K562 (cell line): Measurements from ENCODE around the gene MAGI2. TPM values are rescaled to one million over a fixed set of nuclear protein-coding genes. Genes with fewer than 3 reads are reported as not detected.

Experiments
- ATAC-seq: fragments of 200-7000 bp; cut with Tn5 transposase; 3 replicates; pipeline ENCODE4 v1.9.1; 2020; ENCODE audit warnings: moderate library complexity
- BruUV-seq: library from RNA; stranded (reverse); fragments of 400-500 nt; replicated peaks from 2 replicates; lab custom pipeline; 2021; lab: Mats Ljungman, UMichigan
- CTCF ChIA-PET: fragments of 300-600 bp; formaldehyde crosslinking; extraction: SDS; loops from one replicate; lab custom pipeline; 2021; ENCODE audit warnings: low intra/inter-chr PET ratio; lab: Yijun Ruan, JAX
- POLR2A ChIA-PET: fragments of 300-600, 350-650 bp; sonication (Branson Sonifier 250); formaldehyde crosslinking; extraction: SDS; loops from one replicate; lab custom pipeline; 2021; ENCODE audit warnings: antibody characterized with exemption, inconsistent platforms; lab: Yijun Ruan, JAX
- DNase-seq, 4 experiments: peaks; one replicate each; pipeline versions ENCODE4 v3.0.0 to v3.0.0-alpha.2; 2011 to 2018; ENCODE audit warnings: low spot score in 3 of 4, mixed read lengths in 3 of 4; ENCODE audit errors: extremely low read depth in 1 of 4
- FAIRE-seq: peaks from 2 replicates; lab custom pipeline; 2011; peaks lifted over from hg19 to GRCh38; lab: Jason Lieb, UNC
- H2AFZ ChIP-seq: 2 replicates; pipeline ENCODE4 v1.6.0; 2011; ENCODE audit warnings: low read depth, low read length, control low read depth, inconsistent platforms
- H3K27ac ChIP-seq: fragments of 200-600 bp; 3 replicates; pipeline ENCODE4 v1.8.0; 2011; ENCODE audit warnings: low read depth, mild to moderate bottlenecking, control low read depth, inconsistent platforms, low read length, moderate library complexity, mixed read lengths; ENCODE audit errors: extremely low read depth
- H3K27me3 ChIP-seq, 2 experiments: fragments of 300-600 bp in 1 of 2; 2 replicates in 1 of 2; 3 replicates in 1 of 2; pipeline versions ENCODE4 v1.6.0 to v1.8.0; 2011; ENCODE audit warnings: inconsistent platforms in 2 of 2, low read length in 2 of 2, mild to moderate bottlenecking in 1 of 2, mixed read lengths in 1 of 2, moderate library complexity in 1 of 2; ENCODE audit not compliant: control insufficient read depth in 2 of 2, insufficient read depth in 2 of 2
- H3K36me3 ChIP-seq: fragments of 300-600 bp; 3 replicates; pipeline ENCODE4 v1.8.0; 2011; ENCODE audit warnings: mild to moderate bottlenecking, low read length, inconsistent platforms; ENCODE audit not compliant: control insufficient read depth, insufficient read depth
- H3K4me1 ChIP-seq, 2 experiments: fragments of 200-600 bp in 1 of 2; replicated peaks in 1 of 2; 2 replicates in 1 of 2; 3 replicates in 1 of 2; pipeline versions ENCODE4 v1.5.1 to v1.8.0; 2011; ENCODE audit warnings: inconsistent platforms in 2 of 2, low read length in 2 of 2, mild to moderate bottlenecking in 1 of 2, mixed read lengths in 1 of 2, moderate library complexity in 1 of 2; ENCODE audit not compliant: control insufficient read depth in 2 of 2, insufficient read depth in 2 of 2
- H3K4me2 ChIP-seq: 2 replicates; pipeline ENCODE4 v1.6.1; 2011; ENCODE audit warnings: low read length, control low read depth, inconsistent platforms, mixed read lengths; ENCODE audit not compliant: insufficient read depth
- H3K4me3 ChIP-seq: fragments of 200-600 bp; sonication (generic), shearing (Covaris generic); 2 replicates; pipeline ENCODE4 v1.5.1; 2016; ENCODE audit warnings: control low read depth, inconsistent platforms
- H3K79me2 ChIP-seq: fragments of 200-600 bp; 3 replicates; pipeline ENCODE4 v1.8.0; 2011; ENCODE audit warnings: low read length, inconsistent platforms; ENCODE audit not compliant: control insufficient read depth, insufficient read depth
- H3K9ac ChIP-seq, 2 experiments: 2 replicates each; pipeline versions ENCODE4 v1.6.0 to v1.6.1; 2011; ENCODE audit warnings: low read depth in 2 of 2, low read length in 2 of 2, control low read depth in 1 of 2, inconsistent platforms in 1 of 2, mild to moderate bottlenecking in 1 of 2, mixed read lengths in 1 of 2; ENCODE audit not compliant: insufficient read depth in 1 of 2
- H3K9me1 ChIP-seq: one replicate; pipeline ENCODE4 v1.6.0; 2011; ENCODE audit warnings: inconsistent platforms, mild to moderate bottlenecking, low read length, moderate library complexity; ENCODE audit not compliant: control insufficient read depth, insufficient read depth
- H3K9me3 ChIP-seq: replicated peaks from 2 replicates; pipeline ENCODE4 v1.5.1; 2011; ENCODE audit warnings: low read depth, low read length, inconsistent platforms; ENCODE audit not compliant: control insufficient read depth, insufficient read depth
- H4K20me1 ChIP-seq: replicated peaks from 2 replicates; pipeline ENCODE4 v1.6.1; 2011; ENCODE audit warnings: low read length, inconsistent platforms, mixed read lengths; ENCODE audit not compliant: control insufficient read depth, insufficient read depth
- BDP1 ChIP-seq: IDR thresholded peaks from 3 replicates; pipeline ENCODE4 v1.6.1; 2011; ENCODE audit not compliant: insufficient read length, insufficient read depth
- ETV1 ChIP-seq: fragments of 450-650 bp; conservative IDR thresholded peaks from 2 replicates; pipeline ENCODE4 v1.6.1; 2016; ENCODE audit warnings: missing genetic modification characterization, control low read depth, low read depth, missing compliant biosample characterization
- GABPB2 ChIP-seq: fragments of 250-450 bp; sonication (Bioruptor Pico); conservative IDR thresholded peaks from 2 replicates; pipeline ENCODE4 v1.5.1; 2021; ENCODE audit warnings: mild to moderate bottlenecking
- ILF3 ChIP-seq: fragments of 450-650 bp; IDR thresholded peaks from 2 replicates; pipeline ENCODE4 v1.6.1; 2018; ENCODE audit warnings: antibody characterized with exemption, mild to moderate bottlenecking, moderate library complexity, borderline replicate concordance
- MEF2D ChIP-seq: conservative IDR thresholded peaks from 2 replicates; pipeline ENCODE4 v1.6.1; 2016; ENCODE audit warnings: low read depth, missing genetic modification characterization, missing compliant biosample characterization
- MITF ChIP-seq: IDR thresholded peaks from 2 replicates; pipeline ENCODE4 v1.6.1; 2014; ENCODE audit warnings: antibody characterized with exemption
- NCOA2 ChIP-seq, 2 experiments: fragments of 450-650 bp; IDR thresholded peaks; 2 replicates each; pipeline ENCODE4 v1.6.1; 2018; ENCODE audit warnings: mild to moderate bottlenecking in 2 of 2, moderate library complexity in 1 of 2; ENCODE audit not compliant: partially characterized antibody in 2 of 2
- NFXL1 ChIP-seq: fragments of 450-650 bp; formaldehyde crosslinking; IDR thresholded peaks from 2 replicates; pipeline ENCODE4 v1.4.0; 2021; ENCODE audit warnings: mild to moderate bottlenecking
- NR3C1 ChIP-seq: sonication (generic); formaldehyde crosslinking; IDR thresholded peaks from 2 replicates; pipeline ENCODE4 v1.8.1; 2022; ENCODE audit warnings: missing genetic modification reagents
- PCBP2 ChIP-seq: fragments of 200-400 bp; formaldehyde crosslinking; IDR thresholded peaks from 2 replicates; pipeline ENCODE4 v1.6.1; 2018; ENCODE audit warnings: low read length, low read depth, mild to moderate bottlenecking, moderate library complexity; ENCODE audit not compliant: poor library complexity, severe bottlenecking
- RBM15 ChIP-seq: fragments of 200-400 bp; formaldehyde crosslinking; IDR thresholded peaks from 2 replicates; pipeline ENCODE4 v1.6.1; 2018; ENCODE audit warnings: mild to moderate bottlenecking, low read length, moderate library complexity; ENCODE audit not compliant: insufficient read depth
- RFX7 ChIP-seq: fragments of 250-450 bp; sonication (Bioruptor Pico); IDR thresholded peaks from 2 replicates; pipeline ENCODE4 v1.5.1; 2021; ENCODE audit warnings: mild to moderate bottlenecking
- SAFB ChIP-seq: fragments of 200-400 bp; formaldehyde crosslinking; IDR thresholded peaks from 2 replicates; pipeline ENCODE4 v1.6.1; 2017; ENCODE audit warnings: low read depth, low read length, borderline replicate concordance
- ZNF124 ChIP-seq: sonication (generic); formaldehyde crosslinking; IDR thresholded peaks from 2 replicates; pipeline ENCODE4 v1.8.1; 2022; ENCODE audit warnings: missing genetic modification reagents
- ZNF232 ChIP-seq: sonication (generic); formaldehyde crosslinking; IDR thresholded peaks from 2 replicates; pipeline ENCODE4 v1.8.0; 2022; ENCODE audit warnings: mild to moderate bottlenecking, missing genetic modification reagents
- ZNF696 ChIP-seq: fragments of 250-450 bp; sonication (Bioruptor Pico); conservative IDR thresholded peaks from 2 replicates; pipeline ENCODE4 v1.4.0; 2020; ENCODE audit warnings: mild to moderate bottlenecking, moderate library complexity
- ZNF79 ChIP-seq: fragments of 250-450 bp; sonication (Bioruptor Pico); IDR thresholded peaks from 2 replicates; pipeline ENCODE4 v1.4.0; 2020; ENCODE audit warnings: low read depth, mild to moderate bottlenecking, moderate library complexity
- WGBS: fragments of 100-300 bp; shearing (Covaris generic); methylation state at CpG from one replicate; pipeline ENCODE4 v1.1.6; 2016; ENCODE audit warnings: low coverage, mixed read lengths; ENCODE audit not compliant: insufficient coverage; ENCODE audit errors: missing lambda C conversion rate; 5-methylcytosine and 5-hydroxymethylcytosine counted together
- in situ Hi-C: fragments of 300-500 bp; cut with MboI; formaldehyde crosslinking; loops from 4 replicates; pipeline ENCODE4 v1.15.0; 2018; ENCODE audit warnings: inconsistent platforms, mixed read lengths
- intact Hi-C: fragments of 100-400 bp; cut with micrococcal nuclease; formaldehyde crosslinking; loops from 2 replicates; pipeline ENCODE4 v1.14.2; 2022
- polyA plus RNA-seq, 8 experiments: library from polyadenylated mRNA; depleted of rRNA in 4 of 8; stranded (reverse) in 5 of 8; unstranded in 3 of 8; fragments of >200 nt; fragmentation: Nextera tagmentation in 2 of 8; fragmentation: Illumina TruSeq in 1 of 8; extraction: Ambion mirVana in 2 of 8; extraction: Trizol in 1 of 8; gene quantifications; 2 replicates each; pipeline versions ENCODE4 v1.2.1 to v1.2.3, GENCODE V29; 2011 to 2014; ENCODE audit warnings: inconsistent platforms in 1 of 8, missing spikeins in 1 of 8
- total RNA-seq, 7 experiments: library from RNA; depleted of rRNA in 6 of 7; stranded (reverse); fragments of >200 nt in 6 of 7; fragmentation: Illumina TruSeq in 2 of 7; extraction: Trizol in 2 of 7; gene quantifications; 2 replicates each; pipeline versions ENCODE4 v1.2.1 to v1.2.3, GENCODE V29; 2011 to 2021; ENCODE audit warnings: low replicate concordance in 1 of 7
- TF ChIP-seq, protein P1 (sequence below): fragments of 250-450 bp; sonication (Bioruptor Pico); IDR thresholded peaks from 2 replicates; pipeline ENCODE4 v1.5.0; 2021; ENCODE audit warnings: mild to moderate bottlenecking, moderate library complexity

The MAGI2 gene
- total and polyA plus RNA-seq, 9 of the 15 experiments (the other 6 are each of a cell fraction or from before 2014, with no cell fraction given) = 0.27 to 1.4 (median 0.70) TPM

DNA sequence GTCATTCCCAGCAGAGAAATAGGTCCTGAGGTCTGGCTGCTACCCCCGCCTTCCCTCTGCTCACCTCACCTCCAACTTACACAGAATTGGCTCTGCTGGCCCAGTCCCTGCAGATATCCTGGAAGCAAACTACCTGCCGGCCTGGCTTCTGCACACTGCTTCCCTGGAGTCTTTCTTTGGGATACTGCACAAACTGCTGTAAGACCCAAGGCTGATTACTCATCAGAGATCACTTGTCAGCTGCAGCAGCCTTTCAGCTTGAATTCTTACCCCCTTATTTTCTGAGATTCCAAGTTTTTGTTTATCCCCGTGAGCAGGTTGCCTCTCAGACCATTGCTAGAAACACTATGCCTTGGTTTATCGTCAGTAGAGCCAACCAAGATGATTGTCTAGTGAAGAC lies 1228.5 kb downstream of the MAGI2 start:
- Histone ChIP-seq H4K20me1 (no peaks in the 10 kb centered on the region), H3K4me1 (no peaks in the 10 kb centered on the region), H3K9me1 (no peaks in the 10 kb centered on the region), H3K36me3 (no peaks in the 10 kb centered on the region), H3K27ac (no peak overlapping the region), H3K9ac (no peak overlapping the region), H3K4me3 (no peak overlapping the region), H2AFZ (no peak overlapping the region), H3K79me2 (no peaks in the 10 kb centered on the region), H3K9me3 (no peaks in the 10 kb centered on the region), H3K27me3 (no peaks in the 10 kb centered on the region), H3K4me2 (no peak overlapping the region)
- no TSS peak for BruUV-seq
- intact Hi-C loops = loop anchor here (10.0 kb wide), 1 partner anchor 570 kb away; no protein-coding TSS in a partner anchor
- ChIA-PET CTCF (interaction anchor here (0.6 kb wide), 1 partner anchor 218 kb away, joined by 4 read pairs; no protein-coding TSS in a partner anchor), POLR2A (no interaction called here)
- no peak for ATAC-seq
- no peak for FAIRE-seq
- DNase-seq = no peak
- 0% methylated on average over 4 of the region's 4 CpGs for WGBS
- in situ Hi-C loops = loop anchor here (25.0 kb wide), 1 partner anchor 563 kb away; no protein-coding TSS in a partner anchor
- TF ChIP-seq MITF = no peak
- TF ChIP-seq ZNF124 (CRISPR knock-in tag) = no peak
- no peak for TF ChIP-seq BDP1
- no peak for TF ChIP-seq ZNF79
- no peak for TF ChIP-seq SAFB
- no peak for TF ChIP-seq ILF3
- TF ChIP-seq, protein P1, sequence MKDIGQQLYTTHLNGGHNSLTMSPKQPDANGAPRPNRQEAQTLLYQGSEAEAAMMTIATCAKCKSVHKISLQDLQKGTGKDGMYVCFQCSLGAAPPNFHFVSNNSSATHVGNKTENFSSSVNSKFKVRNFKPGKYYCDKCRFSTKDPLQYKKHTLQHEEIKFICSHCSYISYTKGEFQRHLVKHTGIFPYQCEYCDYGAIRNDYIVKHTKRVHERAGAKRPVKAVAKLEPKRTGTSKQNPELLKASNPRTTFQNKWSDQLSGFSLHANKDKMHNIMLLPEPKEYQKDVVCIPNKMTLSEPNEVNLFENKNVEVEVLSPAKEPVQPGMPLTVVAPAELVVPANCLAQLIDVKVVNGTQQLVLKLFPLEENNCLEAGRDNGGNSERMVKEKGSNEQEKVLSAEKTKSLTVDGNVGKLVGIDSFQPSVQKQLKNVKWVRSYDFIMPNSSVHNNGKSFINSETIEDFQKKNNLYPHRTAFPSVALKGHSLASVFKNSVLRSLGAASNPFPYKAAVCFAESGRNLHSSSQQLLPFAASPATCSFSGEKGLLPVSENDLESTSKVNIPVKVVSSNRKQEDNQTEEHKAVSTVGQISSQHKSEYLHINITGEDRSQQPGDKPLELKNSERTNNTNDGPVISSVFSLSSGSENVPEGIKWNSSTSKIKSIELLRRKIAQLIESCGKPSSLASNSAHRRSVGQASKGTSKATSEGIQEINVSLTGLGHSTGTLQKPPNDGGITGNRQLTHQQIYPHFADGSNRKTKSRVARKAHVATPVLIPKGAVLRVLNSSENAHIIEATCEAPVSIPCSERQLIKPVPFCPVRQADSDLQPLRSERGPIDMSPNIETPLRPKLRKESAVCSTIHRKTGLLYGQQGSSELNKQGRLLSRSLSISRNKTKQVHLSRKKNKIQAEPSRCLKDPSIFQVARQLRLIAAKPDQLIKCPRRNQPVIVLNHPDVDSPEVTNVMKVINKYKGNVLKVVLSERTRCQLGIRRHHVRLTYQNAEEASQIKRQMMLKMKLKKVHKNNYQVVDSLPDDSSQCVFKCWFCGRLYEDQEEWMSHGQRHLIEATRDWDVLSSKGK (CRISPR knock-in tag) = no peak
- TF ChIP-seq NCOA2 (IDR thresholded peaks at IDR 0.05; ENCODE audit: partially characterized antibody in 2 of 2) = no peak
- no peak for TF ChIP-seq NR3C1 (CRISPR knock-in tag)
- no peak for TF ChIP-seq GABPB2
- no peak for TF ChIP-seq ZNF696 (CRISPR knock-in tag)
- no peak for TF ChIP-seq RBM15
- TF ChIP-seq PCBP2 = no peak
- TF ChIP-seq NFXL1 (CRISPR knock-in tag) = no peak
- TF ChIP-seq ETV1 (tag) = no peak
- no peak for TF ChIP-seq MEF2D (tag)
- no peak for TF ChIP-seq ZNF232 (CRISPR knock-in tag)
- TF ChIP-seq RFX7 = no peak
